RWPE1 (cell line): ENCODE measurements around the gene TMEM158.

Experiments
- CTCF ChIA-PET: fragments of 350-600 bp; sonication (Branson Sonifier 250); formaldehyde crosslinking; extraction: SDS; loops from one replicate; lab custom pipeline; 2021; lab: Yijun Ruan, JAX
- POLR2A ChIA-PET: fragments of 400-600 bp; formaldehyde crosslinking; extraction: SDS; loops from one replicate; lab custom pipeline; 2020; ENCODE audit warnings: antibody characterized with exemption; ENCODE audit not compliant: low non-redundant PET; lab: Yijun Ruan, JAX
- DNase-seq: peaks from one replicate; pipeline ENCODE4 v3.0.0; 2012; ENCODE audit warnings: low spot score
- H3K27ac ChIP-seq: fragments of 450-650 bp; 2 replicates; pipeline ENCODE4 v1.5.1; 2017
- CTCF ChIP-seq: fragments of 450-650 bp; conservative IDR thresholded peaks from 2 replicates; pipeline ENCODE4 v1.5.1; 2017; ENCODE audit warnings: low read depth, mild to moderate bottlenecking

Gene TMEM158

GRCh38 chr3:45252826-45253225, 26.7 kb upstream of the TMEM158 start:
- POLR2A ChIA-PET = no interaction called here
- no peak overlapping the region for H3K27ac ChIP-seq
- TF ChIP-seq CTCF = no peak
- CTCF ChIA-PET = interaction anchor here (0.6 to 0.8 kb wide), 2 partner anchors 9 to 54 kb away, joined by 3 to 4 read pairs; no protein-coding TSS in a partner anchor
- DNase-seq = no peak

GRCh38 chr3:45249391-45249790, 23.3 kb upstream of the TMEM158 start:
- ChIA-PET POLR2A (no interaction called here), CTCF (no interaction called here)
- no peak overlapping the region for H3K27ac ChIP-seq
- DNase-seq = no peak
- no peak for TF ChIP-seq CTCF

GRCh38 chr3:45246241-45246640, 20.2 kb upstream of the TMEM158 start:
- no peak for DNase-seq
- H3K27ac ChIP-seq = no peak overlapping the region
- ChIA-PET CTCF (no interaction called here), POLR2A (no interaction called here)
- TF ChIP-seq CTCF = no peak

- no peak for TF ChIP-seq CTCF
- DNase-seq = no peak
- CTCF ChIA-PET = interaction anchor here (0.5 kb wide), 1 partner anchor 835 kb away, joined by 3 read pairs; no protein-coding TSS in a partner anchor
- no peak overlapping the region for H3K27ac ChIP-seq
- POLR2A ChIA-PET = no interaction called here
Observed at GRCh38 chr3:45244356-45244755, 18.3 kb upstream of the TMEM158 start.

- ChIA-PET POLR2A (no interaction called here), CTCF (no interaction called here)
- no peak for DNase-seq
- H3K27ac ChIP-seq = no peak overlapping the region
- TF ChIP-seq CTCF = no peak
Observed at GRCh38 chr3:45241206-45241605, 15.1 kb upstream of the TMEM158 start.

GRCh38 chr3:45240292-45240691, 14.2 kb upstream of the TMEM158 start:
- TF ChIP-seq CTCF = no peak
- CTCF ChIA-PET = no interaction called here
- no peak overlapping the region for H3K27ac ChIP-seq
- POLR2A ChIA-PET = no interaction called here
- DNase-seq = no peak

GRCh38 chr3:45239254-45239653, 13.2 kb upstream of the TMEM158 start:
- TF ChIP-seq CTCF = no peak
- DNase-seq = no peak
- H3K27ac ChIP-seq = no peak overlapping the region
- ChIA-PET CTCF (no interaction called here), POLR2A (no interaction called here)
